HUES48 (cell line): Measurements from ENCODE around the gene MAGEB1.

Source experiments
- H3K27ac ChIP-seq: one replicate; pipeline ENCODE4 v1.7.0; 2013; ENCODE audit warnings: low read depth, low read length, inconsistent platforms
- H3K27me3 ChIP-seq: 2 replicates; pipeline ENCODE4 v1.6.1; 2013; ENCODE audit warnings: mild to moderate bottlenecking, low read length; ENCODE audit not compliant: control insufficient read depth, insufficient read depth
- H3K36me3 ChIP-seq: 2 replicates; pipeline ENCODE4 v1.6.1; 2013; ENCODE audit warnings: low read length; ENCODE audit not compliant: control insufficient read depth, insufficient read depth
- H3K4me1 ChIP-seq: 2 replicates; pipeline ENCODE4 v1.6.1; 2013; ENCODE audit warnings: mild to moderate bottlenecking, low read length; ENCODE audit not compliant: control insufficient read depth, insufficient read depth
- H3K4me3 ChIP-seq: 2 replicates; pipeline ENCODE4 v1.5.1; 2013; ENCODE audit warnings: mild to moderate bottlenecking, low read depth, low read length
- H3K9ac ChIP-seq: 2 replicates; pipeline ENCODE4 v1.6.1; 2013; ENCODE audit warnings: mild to moderate bottlenecking, low read depth, low read length, moderate library complexity
- H3K9me3 ChIP-seq: 2 replicates; pipeline ENCODE4 v1.6.1; 2013; ENCODE audit warnings: low read length; ENCODE audit not compliant: control insufficient read depth, insufficient read depth

Gene MAGEB1

DNA sequence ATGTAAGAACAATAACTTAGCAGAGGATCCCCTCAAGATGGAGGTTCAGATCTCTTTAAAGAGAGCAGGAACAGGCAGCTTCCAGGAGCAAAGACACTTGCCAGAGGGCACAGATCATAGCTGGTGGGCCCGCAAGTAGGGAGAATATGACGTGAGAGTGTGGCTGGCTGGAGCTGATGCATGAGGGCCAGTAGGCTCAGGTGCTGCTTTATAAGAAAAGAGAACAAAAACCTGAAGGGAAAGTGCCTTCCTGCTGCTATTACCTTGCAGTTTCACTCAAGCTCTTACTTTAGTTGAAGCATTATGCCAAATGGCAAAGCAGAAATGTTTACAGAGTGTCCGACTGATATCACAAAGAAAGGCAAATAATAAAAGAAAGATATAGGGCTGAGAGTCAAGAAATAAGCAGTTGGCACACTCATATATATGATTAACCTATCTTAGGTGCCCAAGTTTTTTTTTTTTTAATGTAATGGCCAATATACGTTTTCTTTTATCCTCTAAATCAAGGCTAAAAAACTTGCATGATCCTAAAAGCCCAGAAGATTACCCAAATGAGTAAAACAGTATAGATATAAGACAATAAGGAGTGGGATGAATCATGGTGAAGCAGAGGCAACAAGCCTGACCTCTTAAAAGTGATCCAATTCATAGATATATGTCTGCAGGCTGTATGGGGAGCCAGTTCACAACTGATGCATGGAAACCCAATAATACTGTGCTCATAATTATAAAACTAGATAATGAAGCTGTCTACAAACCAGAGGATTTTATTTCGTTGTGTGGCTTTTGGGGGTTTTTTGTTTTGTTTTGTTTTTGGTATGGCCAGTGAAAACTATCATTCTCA lies 49.7 kb downstream of the MAGEB1 start:
- H3K36me3 ChIP-seq, result no peaks in the 10 kb centered on the region
- H3K4me1 ChIP-seq, result peaks cover 3% of the 10 kb centered on the region
- no peak overlapping the region for H3K4me3 ChIP-seq
- no peaks in the 10 kb centered on the region for H3K27me3 ChIP-seq
- H3K9me3 ChIP-seq, result peaks cover 9% of the 10 kb centered on the region; the same call in 1 of the 2 replicates
- no peak overlapping the region for H3K9ac ChIP-seq
- no peak overlapping the region for H3K27ac ChIP-seq

DNA sequence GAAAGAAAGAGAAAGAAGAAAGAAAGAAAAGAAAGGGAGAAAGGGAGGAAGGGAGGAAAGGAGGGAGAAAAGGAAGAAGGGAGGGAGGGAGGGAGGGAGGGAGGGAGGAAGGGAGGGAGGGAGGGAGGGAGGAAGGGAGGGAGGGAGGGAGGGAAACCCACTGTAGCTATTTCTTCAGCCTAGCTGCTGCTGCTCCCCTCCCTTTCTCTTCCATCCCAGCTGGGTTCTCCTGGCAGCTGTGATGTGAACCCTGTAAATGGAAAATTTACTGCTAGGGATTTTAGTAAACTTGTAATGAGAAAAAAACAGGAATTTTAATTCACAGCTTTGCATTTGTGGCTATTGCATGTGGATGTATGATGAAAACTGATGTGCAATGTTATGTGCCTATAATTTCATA lies 54.3 kb downstream of the MAGEB1 start:
- Histone ChIP-seq H3K9ac (no peak overlapping the region), H3K27me3 (peaks cover 4% of the 10 kb centered on the region; the same call in 1 of the 2 replicates), H3K4me1 (peaks cover 22% of the 10 kb centered on the region), H3K9me3 (no peaks in the 10 kb centered on the region), H3K4me3 (no peak overlapping the region), H3K27ac (no peak overlapping the region), H3K36me3 (no peaks in the 10 kb centered on the region)
